Suprapubic skin (tissue), 4 donors: Measurements from ENCODE around the gene CBY2. TPM values are rescaled to one million over a fixed set of nuclear protein-coding genes. Genes with fewer than 3 reads are reported as not detected.

Source experiments
- DNase-seq, 2 donors: peaks; one replicate each; pipeline ENCODE4 v3.0.0-alpha.2; 2019; ENCODE audit warnings: low spot score in 2 of 2
- H3K27ac ChIP-seq: fragments of 200-600 bp; sonication (generic); one replicate; pipeline ENCODE4 v1.5.1; 2019
- H3K27me3 ChIP-seq: fragments of 200-600 bp; sonication (generic); one replicate; pipeline ENCODE4 v1.5.1; 2019
- H3K36me3 ChIP-seq: fragments of 200-600 bp; sonication (generic); one replicate; pipeline ENCODE4 v1.5.1; 2019
- H3K4me1 ChIP-seq: fragments of 200-600 bp; sonication (generic); one replicate; pipeline ENCODE4 v1.5.1; 2019
- H3K4me3 ChIP-seq: fragments of 200-600 bp; sonication (generic); one replicate; pipeline ENCODE4 v1.5.1; 2019; ENCODE audit warnings: mild to moderate bottlenecking
- H3K9me3 ChIP-seq: fragments of 200-600 bp; sonication (generic); one replicate; pipeline ENCODE4 v1.5.1; 2019
- EP300 ChIP-seq: sonication (generic); formaldehyde crosslinking; IDR thresholded peaks from one replicate; pipeline ENCODE4 v1.6.1; 2017; ENCODE audit warnings: antibody characterized with exemption
- POLR2A ChIP-seq, 2 donors: fragments of 450-650 bp; IDR thresholded peaks; one replicate each; pipeline ENCODE4 v1.6.1; 2017; ENCODE audit warnings: antibody characterized with exemption in 2 of 2, mild to moderate bottlenecking in 2 of 2, moderate library complexity in 2 of 2
- POLR2AphosphoS5 ChIP-seq, 3 donors: sonication (generic); formaldehyde crosslinking; IDR thresholded peaks; one replicate each; pipeline ENCODE4 v1.6.1; 2017; ENCODE audit warnings: antibody characterized with exemption in 3 of 3
- WGBS: methylation state at CpG from one replicate; pipeline ENCODE4 v1.1.5; 2018; 5-methylcytosine and 5-hydroxymethylcytosine counted together
- total RNA-seq, 4 donors: library from RNA; depleted of rRNA; stranded (reverse); fragments of >200 nt; gene quantifications; one replicate each; pipeline ENCODE4 v1.1.0, GENCODE V29; 2016
- TF ChIP-seq, protein P1 (sequence below), 2 donors: fragments of 200-600 bp in 1 of 2; fragments of 450-650 bp in 1 of 2; sonication (generic) in 1 of 2; IDR thresholded peaks; one replicate each; pipeline ENCODE4 v1.5.1; 2016 to 2019; ENCODE audit warnings: antibody characterized with exemption in 2 of 2, mild to moderate bottlenecking in 1 of 2, moderate library complexity in 1 of 2

The CBY2 gene
- total RNA-seq, 4 donors from 2014 or later = 0.49 TPM; not detected in 3

DNA sequence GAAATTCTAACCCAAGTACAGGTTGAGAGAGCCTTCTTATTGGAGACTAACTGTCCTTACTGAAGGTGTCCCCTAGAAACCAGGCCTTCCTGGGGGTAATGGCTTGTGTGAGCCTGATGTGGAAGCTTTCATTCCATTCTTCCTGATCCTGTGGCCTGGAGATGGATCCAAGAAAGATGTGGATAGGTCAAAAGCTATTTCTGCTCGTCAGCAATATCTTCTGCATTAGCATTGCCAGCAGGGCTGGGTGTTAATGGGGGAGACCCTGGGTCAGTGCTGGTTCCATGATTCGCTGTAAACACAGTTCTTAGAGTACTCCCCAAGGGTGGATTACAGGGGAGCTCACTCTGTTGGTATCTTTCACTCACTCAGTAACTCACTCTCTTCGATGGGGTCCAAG is 42.9 kb downstream of the CBY2 start:
- TF ChIP-seq EP300 = no peak
- TF ChIP-seq POLR2A (IDR thresholded peaks at IDR 0.05) = no peak
- TF ChIP-seq, protein P1, sequence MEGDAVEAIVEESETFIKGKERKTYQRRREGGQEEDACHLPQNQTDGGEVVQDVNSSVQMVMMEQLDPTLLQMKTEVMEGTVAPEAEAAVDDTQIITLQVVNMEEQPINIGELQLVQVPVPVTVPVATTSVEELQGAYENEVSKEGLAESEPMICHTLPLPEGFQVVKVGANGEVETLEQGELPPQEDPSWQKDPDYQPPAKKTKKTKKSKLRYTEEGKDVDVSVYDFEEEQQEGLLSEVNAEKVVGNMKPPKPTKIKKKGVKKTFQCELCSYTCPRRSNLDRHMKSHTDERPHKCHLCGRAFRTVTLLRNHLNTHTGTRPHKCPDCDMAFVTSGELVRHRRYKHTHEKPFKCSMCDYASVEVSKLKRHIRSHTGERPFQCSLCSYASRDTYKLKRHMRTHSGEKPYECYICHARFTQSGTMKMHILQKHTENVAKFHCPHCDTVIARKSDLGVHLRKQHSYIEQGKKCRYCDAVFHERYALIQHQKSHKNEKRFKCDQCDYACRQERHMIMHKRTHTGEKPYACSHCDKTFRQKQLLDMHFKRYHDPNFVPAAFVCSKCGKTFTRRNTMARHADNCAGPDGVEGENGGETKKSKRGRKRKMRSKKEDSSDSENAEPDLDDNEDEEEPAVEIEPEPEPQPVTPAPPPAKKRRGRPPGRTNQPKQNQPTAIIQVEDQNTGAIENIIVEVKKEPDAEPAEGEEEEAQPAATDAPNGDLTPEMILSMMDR (IDR thresholded peaks at IDR 0.05) = no peak
- TF ChIP-seq POLR2AphosphoS5 (IDR thresholded peaks at IDR 0.05) = no peak
- Histone ChIP-seq H3K36me3 (no peaks in the 10 kb centered on the region), H3K27ac (no peak overlapping the region), H3K9me3 (no peaks in the 10 kb centered on the region), H3K27me3 (no peaks in the 10 kb centered on the region), H3K4me3 (no peak overlapping the region), H3K4me1 (no peaks in the 10 kb centered on the region)
- 95% methylated on average over 3 of the region's 3 CpGs for WGBS
- DNase-seq = no peak

DNA sequence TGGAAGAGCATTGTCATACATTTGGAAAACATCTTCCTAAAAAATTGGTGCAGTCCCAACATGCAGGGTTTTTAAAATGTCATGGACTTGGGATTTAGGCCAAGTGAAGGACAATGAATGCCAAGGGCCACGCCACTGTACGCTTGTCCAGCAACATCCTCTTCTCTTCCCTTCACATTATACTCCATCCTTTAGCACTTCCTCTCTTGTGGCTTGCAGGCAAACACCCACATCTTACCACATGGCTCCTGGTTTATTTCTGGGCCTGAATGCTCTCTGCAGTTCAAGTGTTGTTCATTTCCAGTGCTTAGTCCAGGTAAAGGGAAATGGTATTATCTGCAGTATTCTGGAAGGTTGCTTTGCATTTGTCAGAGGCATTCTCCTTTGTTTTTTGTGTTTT is 45.0 kb downstream of the CBY2 start:
- Histone ChIP-seq H3K4me3 (no peak overlapping the region), H3K36me3 (no peaks in the 10 kb centered on the region), H3K27me3 (no peaks in the 10 kb centered on the region), H3K27ac (no peak overlapping the region), H3K9me3 (no peaks in the 10 kb centered on the region), H3K4me1 (no peaks in the 10 kb centered on the region)
- TF ChIP-seq POLR2A (IDR thresholded peaks at IDR 0.05) (no peak), POLR2AphosphoS5 (IDR thresholded peaks at IDR 0.05) (no peak), EP300 (no peak)
- TF ChIP-seq, protein P1 (IDR thresholded peaks at IDR 0.05) = no peak
- WGBS = 65% methylated on average over 2 of the region's 2 CpGs
- DNase-seq = no peak

GRCh38 chr13:45748941-45749759 is 47.0 kb downstream of the CBY2 start:
- Histone ChIP-seq H3K4me3 (no peak overlapping the region), H3K27ac (no peak overlapping the region), H3K36me3 (no peaks in the 10 kb centered on the region), H3K27me3 (no peaks in the 10 kb centered on the region), H3K4me1 (no peaks in the 10 kb centered on the region), H3K9me3 (no peaks in the 10 kb centered on the region)
- DNase-seq = no peak
- TF ChIP-seq, protein P1 (IDR thresholded peaks at IDR 0.05) = no peak
- TF ChIP-seq EP300 (no peak), POLR2AphosphoS5 (IDR thresholded peaks at IDR 0.05) (no peak)
- 55% methylated on average over 13 of the region's 13 CpGs for WGBS

DNA sequence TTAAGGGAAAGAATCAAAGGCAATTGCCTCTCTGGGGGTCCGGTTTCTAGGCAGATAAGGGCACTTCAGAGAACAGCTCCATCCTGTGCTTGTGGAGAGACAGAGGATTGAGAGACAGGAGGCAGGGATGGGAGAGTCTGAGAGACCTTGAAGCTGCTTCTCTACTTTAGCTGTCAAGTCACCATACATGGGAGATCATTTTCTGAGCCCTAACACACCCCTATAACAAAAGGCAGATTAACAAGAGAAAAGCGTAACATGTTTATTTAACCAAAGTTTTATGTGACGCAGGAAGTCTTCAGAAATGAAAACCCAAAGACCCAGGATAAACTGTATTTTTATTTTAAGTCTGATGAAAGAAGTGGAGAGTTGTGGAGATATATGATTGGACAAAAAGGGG is 48.4 kb downstream of the CBY2 start:
- H3K4me1 ChIP-seq = no peaks in the 10 kb centered on the region
- no peaks in the 10 kb centered on the region for H3K27me3 ChIP-seq
- H3K27ac ChIP-seq = no peak overlapping the region
- H3K36me3 ChIP-seq = no peaks in the 10 kb centered on the region
- WGBS = 95% methylated on average over 3 of the region's 3 CpGs
- TF ChIP-seq POLR2A (IDR thresholded peaks at IDR 0.05) (no peak), EP300 (no peak), POLR2AphosphoS5 (IDR thresholded peaks at IDR 0.05) (no peak)
- TF ChIP-seq, protein P1 (IDR thresholded peaks at IDR 0.05) = no peak
- no peak overlapping the region for H3K4me3 ChIP-seq
- DNase-seq = no peak
- no peaks in the 10 kb centered on the region for H3K9me3 ChIP-seq

DNA sequence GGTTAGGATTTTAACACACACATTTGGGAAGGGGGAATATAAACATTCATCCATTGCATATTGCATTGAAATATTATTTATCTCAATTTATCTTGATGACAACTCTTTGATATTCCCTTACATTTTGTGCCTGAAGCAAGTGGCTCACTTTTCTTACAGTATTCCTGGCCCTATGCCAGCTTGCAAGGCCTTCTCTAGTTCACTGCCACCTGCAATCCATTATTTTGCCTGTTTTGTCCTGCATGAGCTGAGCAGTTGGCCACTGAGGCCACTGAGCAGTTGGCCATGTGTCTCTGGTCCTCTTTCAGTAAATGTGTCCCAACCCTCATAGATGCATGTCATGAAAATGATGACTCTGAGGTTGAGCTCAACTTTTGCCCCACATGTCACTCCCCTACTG is 49.8 kb downstream of the CBY2 start:
- Histone ChIP-seq H3K36me3 (no peaks in the 10 kb centered on the region), H3K4me1 (no peaks in the 10 kb centered on the region), H3K27me3 (no peaks in the 10 kb centered on the region), H3K4me3 (no peak overlapping the region), H3K27ac (no peak overlapping the region), H3K9me3 (no peaks in the 10 kb centered on the region)
- DNase-seq = no peak
- TF ChIP-seq POLR2AphosphoS5 (IDR thresholded peaks at IDR 0.05) = no peak
- no peak for TF ChIP-seq EP300
- TF ChIP-seq POLR2A (IDR thresholded peaks at IDR 0.05) = no peak
- TF ChIP-seq, protein P1 (IDR thresholded peaks at IDR 0.05) = no peak
